ENCODE measurements around the gene FARSB.
"Not testable (repeated sequence)": the region's sequence is repeated elsewhere in the genome, so short reads cannot be mapped to it uniquely, and the experiment has no call there.

The FARSB gene

DNA sequence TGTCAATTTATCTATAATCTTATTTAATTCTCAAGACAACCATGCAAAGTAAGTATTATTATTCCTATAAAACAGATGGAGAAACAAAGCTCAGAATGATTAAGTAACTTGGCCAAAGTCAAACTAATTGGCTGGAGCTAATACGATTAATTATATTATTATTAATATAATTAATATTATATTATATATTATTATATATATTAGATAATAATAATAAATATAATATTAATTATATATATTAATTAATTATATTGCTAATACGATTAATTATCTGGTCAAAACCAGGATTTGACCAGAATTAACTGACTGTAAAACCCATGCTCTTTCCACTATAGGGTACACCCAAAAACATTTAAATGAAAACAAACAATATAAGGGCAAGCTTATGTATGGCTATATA lies 52.4 kb downstream of the FARSB start:
- no peak for DNase-seq

DNA sequence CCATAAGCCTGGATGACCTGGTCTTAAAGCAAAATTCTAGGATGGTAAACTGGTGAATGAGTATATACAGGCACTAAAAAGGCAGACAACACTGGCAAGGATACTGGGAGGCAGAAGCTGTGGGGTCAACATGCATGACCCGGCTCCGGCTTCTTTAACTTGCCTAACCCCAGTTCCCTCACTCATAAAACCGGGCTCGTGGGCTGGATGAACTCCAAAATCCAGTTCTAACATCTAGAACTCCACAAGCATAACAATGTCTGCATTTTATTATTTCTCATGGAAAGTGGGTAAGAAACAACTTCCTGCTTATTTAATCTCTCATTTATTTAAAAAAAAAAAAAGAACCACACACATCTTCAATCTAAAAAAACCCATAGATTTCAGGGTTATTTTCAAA lies 57.3 kb downstream of the FARSB start:
- DNase-seq = no peak

DNA sequence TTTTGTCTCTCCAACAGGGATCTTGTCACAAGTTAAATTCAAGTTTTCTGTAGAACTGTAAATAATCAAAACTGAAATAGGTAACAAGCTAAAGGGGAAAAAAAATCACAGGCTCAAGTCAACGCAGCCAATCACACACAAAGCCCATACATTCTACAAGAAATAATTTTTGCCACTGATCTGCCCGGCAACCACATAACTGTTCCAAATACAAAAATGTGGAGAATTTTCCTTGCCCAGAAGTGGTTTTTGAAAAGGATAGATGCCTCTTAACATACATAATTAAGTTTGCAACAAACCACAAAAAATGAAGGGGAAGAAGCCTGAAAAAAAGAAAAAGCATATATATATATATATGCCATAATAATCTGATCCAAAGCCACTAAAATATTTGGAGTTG lies 60.3 kb downstream of the FARSB start:
- DNase-seq = no peak

DNA sequence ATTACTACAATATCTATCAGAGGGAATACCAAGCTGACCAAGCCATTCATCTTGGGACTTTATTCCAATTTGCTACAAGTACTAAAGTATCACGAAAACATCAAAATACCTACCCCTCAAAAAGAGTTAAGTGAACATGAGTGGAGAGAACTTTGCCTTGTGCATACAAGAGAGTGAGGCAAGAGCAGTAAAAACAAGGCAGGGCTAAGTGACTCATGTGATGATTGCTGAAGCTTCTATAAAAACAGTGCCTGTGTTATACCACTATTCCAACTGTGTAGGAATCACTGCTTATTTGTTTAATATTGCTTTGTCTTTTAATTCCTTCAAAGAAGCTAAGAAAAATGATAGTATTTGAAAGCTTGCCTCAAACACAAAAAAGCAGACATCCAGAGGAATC lies 61.2 kb downstream of the FARSB start:
- no peak for DNase-seq

DNA sequence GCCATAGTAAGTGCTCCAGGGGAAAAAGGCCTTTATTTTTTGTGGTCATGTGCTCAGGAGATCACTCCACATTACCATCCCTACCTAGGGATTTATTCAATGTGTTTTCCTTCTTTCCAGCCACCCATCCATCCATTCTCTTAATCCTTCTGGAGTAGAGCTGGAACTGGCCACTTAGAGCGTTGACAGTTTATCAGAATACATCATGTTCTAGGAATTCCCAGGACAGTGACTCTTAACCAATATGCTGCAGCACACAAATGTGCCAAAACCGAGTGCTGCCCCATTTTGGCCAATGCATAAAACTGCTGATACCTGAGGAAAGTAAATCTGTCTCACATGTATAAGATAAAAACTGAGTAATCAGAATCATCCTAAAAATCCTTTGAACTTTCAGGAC lies 63.7 kb downstream of the FARSB start:
- DNase-seq = no peak

DNA sequence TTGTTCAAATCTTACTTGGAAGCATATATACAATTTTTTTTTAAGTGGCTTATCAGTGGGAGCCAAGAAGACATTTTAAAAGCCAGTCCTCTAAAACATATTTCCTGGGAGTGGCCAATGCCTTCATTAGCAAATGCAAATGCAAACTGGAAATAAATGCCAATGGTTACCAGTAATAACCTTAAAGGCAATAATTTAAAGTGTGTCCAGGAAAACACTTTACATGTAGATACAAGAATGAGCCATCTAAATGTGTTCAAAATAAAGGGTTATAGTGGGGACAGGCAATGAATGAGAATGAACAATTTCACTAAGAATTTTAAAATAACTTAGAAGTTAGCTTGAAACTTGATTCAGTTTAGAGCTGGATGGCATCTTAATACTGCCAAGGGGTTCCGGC lies 64.2 kb downstream of the FARSB start:
- no peak for DNase-seq

DNA sequence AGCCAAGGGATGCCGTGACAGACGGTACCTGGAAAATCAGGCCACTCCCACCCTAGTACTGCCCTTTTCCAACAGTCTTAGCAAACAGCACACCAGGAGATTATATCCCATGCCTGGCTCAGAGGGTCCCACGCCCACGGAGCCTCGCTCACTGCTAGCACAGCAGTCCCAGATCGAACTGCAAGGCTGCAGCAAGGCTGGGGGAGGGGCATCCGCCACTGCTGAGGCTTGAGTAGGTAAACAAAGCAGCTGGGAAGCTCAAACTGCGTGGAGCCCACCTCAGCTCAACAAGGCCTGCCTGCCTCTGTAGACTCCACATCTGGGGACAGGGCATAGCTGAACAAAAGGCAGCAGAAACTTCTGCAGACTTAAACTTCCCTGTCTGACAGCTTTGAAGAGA lies 71.3 kb downstream of the FARSB start:
- not testable (repeated sequence) for DNase-seq

DNA sequence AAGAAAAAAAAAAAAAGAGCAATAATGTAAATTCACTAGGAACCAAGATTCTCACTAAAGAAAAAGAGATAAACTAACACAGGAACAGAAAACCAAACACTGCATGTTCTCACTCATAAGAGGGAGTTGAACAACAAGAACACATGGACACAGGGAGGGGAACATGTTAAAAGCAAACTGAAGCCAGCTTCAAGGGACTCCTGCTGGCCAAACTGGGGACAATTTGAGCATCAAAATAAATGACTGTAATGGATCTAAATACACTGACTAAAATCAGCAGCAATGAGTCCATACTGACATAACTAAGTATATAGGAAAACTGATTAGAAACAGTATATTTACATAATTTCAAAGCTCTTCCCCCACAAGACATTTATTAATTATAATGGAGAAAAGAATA lies 73.0 kb downstream of the FARSB start:
- DNase-seq = no peak

DNA sequence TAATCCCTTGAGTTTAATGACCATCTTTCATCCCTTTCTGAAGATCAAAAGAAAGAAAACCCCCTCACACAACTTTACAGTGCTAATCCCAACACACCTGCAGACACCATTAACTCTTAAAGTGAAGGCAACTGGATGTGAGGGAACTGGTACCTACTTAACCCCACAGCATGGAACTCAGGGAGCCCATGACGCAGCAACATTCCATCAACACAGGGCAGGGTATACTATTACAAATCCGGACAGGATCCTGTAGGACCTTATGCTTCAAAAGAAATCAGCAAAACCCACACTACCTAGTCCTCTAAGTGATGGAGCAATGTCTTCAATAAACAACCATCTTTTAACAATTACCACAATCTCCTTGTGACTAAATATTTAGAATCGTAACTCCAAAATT lies 78.6 kb downstream of the FARSB start:
- no peak for DNase-seq

DNA sequence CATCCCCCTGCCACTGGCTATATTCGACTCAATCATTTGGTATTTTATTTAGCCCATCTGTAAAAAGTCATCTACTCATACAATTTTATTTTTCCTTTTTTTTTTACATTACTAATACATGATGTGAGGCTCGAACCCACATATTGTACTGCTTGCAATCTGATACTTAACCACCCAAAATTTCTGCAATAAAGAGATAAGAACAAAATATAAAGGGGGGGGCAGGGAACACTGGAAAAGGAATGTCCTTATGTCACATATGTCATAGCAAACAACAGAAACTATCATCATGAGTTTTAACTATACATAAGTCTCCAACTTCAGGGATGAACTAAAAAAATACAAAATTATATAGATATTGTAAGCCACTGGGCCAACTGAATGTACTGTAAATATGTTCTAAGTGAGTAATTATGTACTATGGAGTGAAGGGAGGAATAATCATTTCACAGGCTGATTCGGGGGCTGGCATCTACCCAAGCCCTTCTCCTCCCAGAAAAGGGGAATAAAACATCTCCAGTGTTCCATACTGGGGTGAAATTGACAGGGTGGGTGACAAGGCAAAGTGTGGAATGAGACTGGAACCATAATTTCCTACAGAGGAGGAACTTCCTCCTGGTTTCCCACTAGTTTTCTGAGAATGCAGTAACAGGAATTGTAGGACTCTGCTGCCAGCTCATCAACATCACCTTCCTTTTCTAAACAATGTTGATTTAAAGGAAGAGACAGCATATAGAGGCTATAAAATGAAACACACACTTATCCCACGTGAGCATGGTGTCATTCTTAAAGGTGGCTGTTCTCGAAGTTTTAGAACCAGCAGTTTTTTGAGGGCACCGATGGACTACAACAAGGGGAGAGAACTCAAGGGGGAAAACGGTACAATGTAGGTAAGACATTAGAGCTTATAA lies 79.5 kb downstream of the FARSB start:
- no peak for DNase-seq

DNA sequence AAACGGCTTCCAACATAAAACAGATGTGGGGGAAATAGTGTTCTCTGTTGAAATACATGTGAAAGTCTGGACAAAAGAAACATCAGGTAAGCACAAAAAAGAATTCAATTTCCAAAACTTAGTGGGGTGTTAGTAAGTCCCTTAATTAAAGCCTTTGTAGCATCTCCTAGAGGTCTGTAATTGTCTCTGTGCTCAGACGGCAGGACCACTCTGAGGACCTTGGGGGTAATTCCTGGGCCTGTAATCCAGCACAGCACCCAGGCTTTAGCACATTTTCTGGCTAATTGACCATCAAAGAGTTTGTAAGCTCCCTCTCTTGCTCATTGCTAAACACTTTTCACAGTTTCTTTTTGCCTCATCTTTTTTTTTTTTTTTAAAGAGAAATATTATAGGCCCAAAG lies 80.3 kb downstream of the FARSB start:
- no peak for DNase-seq

DNA sequence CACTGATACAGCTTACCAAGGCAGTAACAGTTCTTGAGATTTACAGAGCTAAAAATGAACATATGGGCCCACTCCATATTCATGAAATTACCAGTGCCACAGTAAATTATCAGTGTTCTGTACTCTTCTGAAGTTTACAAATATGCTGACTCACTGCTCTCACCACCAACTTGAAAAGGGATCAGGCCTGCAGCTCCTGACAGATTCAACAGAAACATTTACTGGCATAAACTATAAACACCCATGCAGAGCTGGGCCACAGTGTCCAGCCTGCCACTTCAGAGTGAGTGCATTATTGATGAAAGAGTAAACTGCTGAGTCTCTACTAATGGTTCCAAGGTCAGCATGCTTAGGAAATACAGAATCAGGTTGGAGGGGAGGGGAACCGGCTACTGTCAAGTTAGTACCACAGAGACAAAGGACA lies 83.1 kb downstream of the FARSB start:
- DNase-seq = no peak

DNA sequence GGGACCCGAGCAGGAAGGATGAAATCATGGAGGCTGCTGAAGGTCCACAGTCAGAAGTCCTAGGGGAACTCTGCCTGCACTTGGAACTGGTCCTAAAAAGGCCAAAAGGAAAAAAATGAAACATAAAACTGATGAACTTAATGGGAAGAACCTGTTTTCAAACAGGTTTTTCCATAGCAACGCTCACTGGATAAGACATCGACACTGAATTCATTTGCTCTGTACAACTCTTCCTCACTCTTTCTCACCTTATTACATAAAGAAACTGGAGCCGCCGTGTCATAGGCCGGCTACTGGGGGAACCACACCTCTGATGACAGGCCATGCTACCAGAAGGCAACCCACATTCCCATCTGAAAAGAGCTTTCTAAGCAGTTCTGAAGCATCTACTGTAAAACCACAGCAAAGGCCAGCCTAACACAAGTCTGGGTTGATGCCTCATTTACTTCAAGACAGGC lies 83.6 kb downstream of the FARSB start:
- no peak for DNase-seq

DNA sequence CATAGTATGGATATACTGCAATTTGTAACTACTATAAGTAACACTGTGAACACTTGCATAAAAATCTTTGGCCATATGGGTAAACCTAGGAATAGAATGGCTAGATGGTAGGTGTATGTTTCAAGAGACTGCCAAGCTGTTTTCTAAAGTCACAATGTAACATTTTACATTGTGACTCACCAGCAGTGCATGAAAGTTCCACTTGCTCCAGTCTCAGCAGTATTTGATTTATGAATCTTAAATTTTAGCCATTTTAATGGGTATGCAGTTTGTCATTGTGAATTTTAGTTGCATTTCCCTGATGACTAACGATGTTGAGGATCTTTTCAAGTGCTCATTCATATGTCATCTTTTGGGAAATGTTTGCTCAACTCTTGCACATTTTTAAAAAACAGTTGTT lies 86.1 kb downstream of the FARSB start:
- DNase-seq = no peak

DNA sequence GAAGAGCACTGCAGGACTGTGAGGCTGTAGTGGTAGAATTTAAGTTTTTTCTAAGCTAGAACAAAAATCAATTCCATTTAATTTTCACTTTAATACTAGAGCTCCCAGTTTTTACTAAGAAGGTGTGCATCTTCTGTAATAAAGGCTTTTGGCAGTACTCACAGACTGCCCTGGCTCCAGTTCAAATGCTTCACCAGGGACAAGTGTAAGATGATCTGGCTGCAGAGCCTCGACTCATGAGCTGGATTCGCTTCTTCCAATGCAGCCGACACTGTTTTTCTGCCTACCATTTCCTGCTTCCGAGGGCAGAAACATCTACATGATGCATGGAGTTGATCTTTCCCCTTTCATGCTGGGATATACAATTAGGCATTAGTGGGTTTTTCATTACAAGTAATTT lies 87.0 kb downstream of the FARSB start:
- no peak for DNase-seq

DNA sequence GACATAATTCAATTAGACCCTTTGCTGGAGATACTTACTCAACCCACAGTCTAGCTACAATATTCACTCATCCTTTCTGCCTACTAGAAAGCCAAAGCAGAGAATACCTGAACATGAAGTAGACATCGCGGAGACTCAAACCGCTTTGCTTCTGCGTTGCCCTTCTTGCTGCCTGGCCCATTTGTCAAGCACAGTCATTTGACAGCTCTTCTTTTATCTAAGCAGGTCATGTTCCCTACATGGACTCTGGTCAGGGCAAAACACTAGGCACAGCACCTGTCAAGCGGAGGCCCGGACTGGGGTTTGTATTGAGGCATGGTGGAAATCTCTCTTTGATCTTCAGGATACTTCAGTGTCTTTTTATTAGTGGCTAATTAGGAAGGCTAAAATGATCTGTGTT lies 89.7 kb downstream of the FARSB start:
- no peak for DNase-seq

DNA sequence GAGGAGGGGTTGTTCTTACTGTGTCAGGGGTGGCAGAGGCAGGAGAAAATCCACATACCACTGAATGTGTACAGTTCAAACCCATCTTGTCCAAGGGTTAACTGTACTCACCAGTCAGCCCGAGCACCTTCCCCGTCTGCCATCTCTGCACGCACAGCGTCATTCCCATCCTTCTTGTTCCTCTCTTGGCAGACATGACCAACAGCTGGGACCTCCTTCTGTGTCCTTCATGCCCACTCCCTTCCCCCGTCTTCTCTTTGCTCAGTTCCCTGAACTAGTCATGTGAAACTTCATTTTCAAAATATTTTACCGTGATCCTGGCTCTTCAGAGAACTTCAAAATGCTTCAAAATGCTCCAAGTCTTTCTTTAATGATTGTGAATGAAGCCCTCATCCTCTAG lies 92.0 kb downstream of the FARSB start:
- DNase-seq = no peak

DNA sequence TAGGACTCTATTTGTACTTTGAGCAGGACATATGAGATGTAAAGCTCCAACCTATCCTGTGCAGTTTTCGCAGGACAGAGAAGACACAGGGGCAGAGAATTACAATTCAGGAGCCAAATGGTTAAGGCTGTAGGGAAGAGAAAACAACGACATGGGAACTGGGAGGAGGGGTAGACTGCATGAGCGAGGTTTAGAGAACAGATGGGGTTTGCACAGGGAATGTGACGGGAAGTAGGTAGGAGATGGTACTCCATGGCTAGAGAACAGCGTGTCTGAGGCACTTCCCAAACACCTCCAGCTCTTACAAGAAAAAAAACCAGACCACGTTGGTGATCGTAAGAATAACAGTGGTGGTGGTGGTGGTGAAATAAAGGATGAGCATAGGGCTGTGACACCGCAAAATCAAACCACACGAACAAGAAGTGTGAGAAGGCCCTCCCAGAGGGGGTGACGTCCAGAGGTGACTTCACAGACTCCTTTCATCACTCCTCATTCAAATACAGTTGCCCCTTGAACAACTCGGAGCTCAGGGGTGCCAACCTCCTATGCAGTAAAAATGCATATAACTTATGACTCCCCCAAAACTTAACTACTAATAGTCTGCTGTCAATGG lies 92.7 kb downstream of the FARSB start:
- DNase-seq = no peak

DNA sequence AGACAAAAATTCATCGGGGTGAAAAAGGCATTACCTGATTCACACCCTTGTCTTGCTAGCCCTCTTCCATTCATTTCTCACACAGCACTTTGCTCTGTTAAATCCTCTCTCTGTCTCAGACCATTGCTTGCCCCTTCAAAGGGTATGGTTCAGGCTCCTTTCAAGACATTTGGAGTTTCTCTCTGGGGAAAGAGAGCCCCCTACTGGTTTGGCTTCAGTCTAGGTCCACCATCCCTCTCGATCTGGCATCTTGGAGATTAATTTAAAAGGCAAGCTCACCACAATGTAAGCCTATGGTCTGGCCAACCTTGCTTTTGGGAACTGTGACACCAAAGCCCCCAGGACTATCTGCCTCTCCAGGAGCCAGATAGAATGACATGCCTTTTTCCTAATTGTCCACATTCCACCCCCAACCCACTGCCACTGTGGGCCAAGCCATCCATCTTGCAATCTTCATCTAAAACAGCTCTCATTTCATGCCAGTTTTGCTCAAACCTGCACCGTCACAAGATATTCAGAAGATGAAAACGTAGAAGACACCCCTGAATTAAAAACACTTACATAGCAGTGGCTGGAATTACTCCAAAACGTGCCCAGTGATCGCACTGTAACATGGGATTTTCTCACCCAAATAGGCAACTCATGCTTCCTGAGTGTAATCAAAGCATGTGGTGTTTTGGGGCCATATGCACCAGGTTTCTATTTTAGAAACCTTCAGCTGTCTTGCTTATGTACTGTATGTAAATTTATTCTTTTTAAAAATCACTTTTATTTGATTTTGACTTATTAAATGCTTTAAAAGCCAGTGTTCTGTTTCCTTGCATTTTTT lies 93.9 kb downstream of the FARSB start:
- DNase-seq = peak; percentile 8

DNA sequence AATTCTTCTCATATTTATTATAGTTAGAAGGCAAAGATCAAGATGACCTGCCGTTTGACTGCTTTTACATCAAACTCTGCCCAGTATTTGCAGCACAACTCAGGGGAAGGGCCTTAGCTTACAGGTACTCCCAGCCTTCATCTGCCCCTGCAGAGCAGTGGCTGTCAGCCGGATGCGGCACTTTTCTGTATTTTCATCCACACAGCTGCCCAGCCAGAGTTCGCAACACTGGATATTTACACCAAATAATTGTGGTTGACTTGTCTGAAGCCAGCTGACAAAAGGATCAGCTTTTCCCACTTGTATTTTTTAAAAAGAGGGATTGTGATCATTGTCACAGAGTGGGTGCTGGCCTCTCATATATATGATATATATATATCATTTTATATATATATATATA lies 94.7 kb downstream of the FARSB start:
- no peak for DNase-seq

DNA sequence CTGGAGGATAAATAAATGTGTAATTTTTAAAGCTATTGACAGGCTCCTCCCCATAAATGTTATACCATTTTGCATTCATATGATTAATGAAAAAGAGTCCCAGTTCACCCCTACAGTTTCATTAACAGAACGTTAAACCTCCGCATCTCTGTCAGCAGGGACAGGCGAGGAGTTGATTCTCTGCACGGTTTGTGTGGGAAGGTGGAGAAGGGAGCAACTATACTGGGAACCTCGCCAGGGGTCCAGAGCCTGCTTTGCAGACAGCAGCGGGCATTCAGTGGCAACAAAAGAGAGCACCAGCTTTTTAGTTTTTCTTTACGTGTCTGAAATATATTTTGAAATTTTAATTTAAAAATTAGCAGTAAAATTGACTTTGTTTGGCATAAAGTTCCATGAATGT lies 101.4 kb downstream of the FARSB start:
- DNase-seq = no peak

DNA sequence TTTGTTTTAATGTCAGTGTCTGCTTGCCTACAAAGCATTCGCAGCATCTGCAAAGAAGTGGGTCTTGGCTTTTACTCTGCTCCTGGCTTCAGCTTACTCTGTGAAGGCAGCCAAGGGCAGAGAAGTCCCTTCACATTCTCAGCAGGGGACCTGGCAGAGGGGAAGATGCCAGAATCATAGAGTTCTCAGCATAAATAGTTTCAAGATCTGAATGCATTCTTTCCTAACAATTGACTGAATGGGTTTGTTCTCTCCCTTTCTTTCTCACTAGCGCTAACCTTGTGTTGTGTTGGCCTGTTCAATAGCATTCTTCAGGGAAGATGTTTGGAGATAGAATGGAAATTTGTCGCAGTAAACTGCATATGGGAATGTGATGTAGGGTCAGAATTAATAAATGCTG lies 106.9 kb downstream of the FARSB start:
- no peak for DNase-seq

DNA sequence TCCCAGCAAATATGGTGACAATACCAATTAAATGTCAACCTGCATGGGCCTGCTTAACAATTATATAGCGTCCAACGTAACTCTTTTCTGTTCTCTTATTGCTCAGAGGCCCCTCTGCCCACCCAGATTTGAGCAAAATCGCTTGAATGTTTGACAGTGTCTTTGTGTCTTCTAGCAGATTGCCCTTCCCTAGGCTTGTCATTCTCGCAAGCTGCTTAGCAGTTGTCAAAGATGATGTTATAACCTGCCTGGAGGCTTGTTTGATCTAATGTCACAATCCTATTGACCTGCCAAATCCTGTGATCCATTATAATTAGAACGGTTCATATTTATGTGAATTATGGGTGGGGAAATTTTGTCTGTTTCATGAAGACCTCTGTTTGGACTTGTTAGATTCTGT lies 108.8 kb downstream of the FARSB start:
- DNase-seq = no peak

Measured in activated CD4-positive, alpha-beta T cell treated with anti-CD3 and anti-CD28 coated beads, Interleukin-2, amount 50 U/mL, for 1 hour (primary cell).